HG03135 (cell line): ENCODE measurements around the gene BRD4.

ENCODE experiments used
- ATAC-seq: cut with Tn5 transposase; IDR thresholded peaks from one replicate; pipeline ENCODE4 v1.9.1; 2021; ENCODE audit warnings: mild to moderate bottlenecking, moderate library complexity; ENCODE audit not compliant: unreplicated experiment

Gene BRD4

GRCh38 chr19:15197275-15197941 lies 134.9 kb downstream of the BRD4 start:
- ATAC-seq = no peak

GRCh38 chr19:15196360-15197005 lies 135.9 kb downstream of the BRD4 start:
- no peak for ATAC-seq

- ATAC-seq = no peak
Measured at GRCh38 chr19:15195371-15196334, 136.7 kb downstream of the BRD4 start.

- ATAC-seq = no peak
Measured at GRCh38 chr19:15194938-15195337, 137.4 kb downstream of the BRD4 start.

- ATAC-seq = no peak
Measured at GRCh38 chr19:15191982-15192381, 140.4 kb downstream of the BRD4 start.

GRCh38 chr19:15191514-15191913 lies 140.8 kb downstream of the BRD4 start:
- ATAC-seq = no peak

- no peak for ATAC-seq
Measured at GRCh38 chr19:15188851-15189250, 143.5 kb downstream of the BRD4 start.

GRCh38 chr19:15187026-15188007 lies 145.0 kb downstream of the BRD4 start:
- no peak for ATAC-seq
